ENCODE data around the gene WASL.

GRCh38 chr7:123725586-123726171 lies 23.1 kb downstream of the WASL start:
- no peak for TF ChIP-seq CTCF (IDR thresholded peaks at IDR 0.05)
- no peak for TF ChIP-seq POLR2A (IDR thresholded peaks at IDR 0.05)
